Measurements from ENCODE around the gene GPHA2.
A peak's percentile ranks its signal among the peaks of the same experiment; 100 is the strongest.

GPHA2 gene

GRCh38 chr11:64898076-64898445 is 37.6 kb downstream of the GPHA2 start:
- DNase-seq (ENCODE audit: low spot score), result no peak
- no peak for TF ChIP-seq CTCF (IDR thresholded peaks at IDR 0.05)
- Histone ChIP-seq H3K27ac (no peak overlapping the region), H3K4me3 (no peak overlapping the region)

- TF ChIP-seq CTCF (IDR thresholded peaks at IDR 0.05), result no peak
- no peak for DNase-seq (ENCODE audit: low spot score)
- no peak overlapping the region for H3K4me3 ChIP-seq
- no peak overlapping the region for H3K27ac ChIP-seq
Observed at GRCh38 chr11:64897381-64898075, 38.2 kb downstream of the GPHA2 start.

GRCh38 chr11:64896448-64897022 is 39.2 kb downstream of the GPHA2 start:
- H3K27ac ChIP-seq, result no peak overlapping the region
- TF ChIP-seq CTCF (IDR thresholded peaks at IDR 0.05), result no peak
- H3K4me3 ChIP-seq, result no peak overlapping the region
- DNase-seq (ENCODE audit: low spot score), result no peak

- Histone ChIP-seq H3K27ac (no peak overlapping the region), H3K4me3 (no peak overlapping the region)
- no peak for DNase-seq (ENCODE audit: low spot score)
- no peak for TF ChIP-seq CTCF (IDR thresholded peaks at IDR 0.05)
Observed at GRCh38 chr11:64894812-64895452, 40.8 kb downstream of the GPHA2 start.

GRCh38 chr11:64894070-64894811 is 41.5 kb downstream of the GPHA2 start:
- Histone ChIP-seq H3K4me3 (no peak overlapping the region), H3K27ac (no peak overlapping the region)
- peak; percentile 91 for TF ChIP-seq CTCF (IDR thresholded peaks at IDR 0.05)
- peak; percentile 85 for DNase-seq (ENCODE audit: low spot score)

GRCh38 chr11:64893194-64894069 is 42.3 kb downstream of the GPHA2 start:
- no peak for TF ChIP-seq CTCF (IDR thresholded peaks at IDR 0.05)
- no peak overlapping the region for H3K4me3 ChIP-seq
- H3K27ac ChIP-seq, result no peak overlapping the region
- no peak for DNase-seq (ENCODE audit: low spot score)
